ENCODE measurements around the gene NXNL1. TPM values are rescaled to one million over a fixed set of nuclear protein-coding genes. Genes with fewer than 3 reads are reported as not detected.

The NXNL1 gene
- total and polyA plus RNA-seq, 2 experiments from 2014 or later, result not detected

GRCh38 chr19:17406046-17406886 is 54.5 kb downstream of the NXNL1 start (continued):
- TF ChIP-seq, protein P1, sequence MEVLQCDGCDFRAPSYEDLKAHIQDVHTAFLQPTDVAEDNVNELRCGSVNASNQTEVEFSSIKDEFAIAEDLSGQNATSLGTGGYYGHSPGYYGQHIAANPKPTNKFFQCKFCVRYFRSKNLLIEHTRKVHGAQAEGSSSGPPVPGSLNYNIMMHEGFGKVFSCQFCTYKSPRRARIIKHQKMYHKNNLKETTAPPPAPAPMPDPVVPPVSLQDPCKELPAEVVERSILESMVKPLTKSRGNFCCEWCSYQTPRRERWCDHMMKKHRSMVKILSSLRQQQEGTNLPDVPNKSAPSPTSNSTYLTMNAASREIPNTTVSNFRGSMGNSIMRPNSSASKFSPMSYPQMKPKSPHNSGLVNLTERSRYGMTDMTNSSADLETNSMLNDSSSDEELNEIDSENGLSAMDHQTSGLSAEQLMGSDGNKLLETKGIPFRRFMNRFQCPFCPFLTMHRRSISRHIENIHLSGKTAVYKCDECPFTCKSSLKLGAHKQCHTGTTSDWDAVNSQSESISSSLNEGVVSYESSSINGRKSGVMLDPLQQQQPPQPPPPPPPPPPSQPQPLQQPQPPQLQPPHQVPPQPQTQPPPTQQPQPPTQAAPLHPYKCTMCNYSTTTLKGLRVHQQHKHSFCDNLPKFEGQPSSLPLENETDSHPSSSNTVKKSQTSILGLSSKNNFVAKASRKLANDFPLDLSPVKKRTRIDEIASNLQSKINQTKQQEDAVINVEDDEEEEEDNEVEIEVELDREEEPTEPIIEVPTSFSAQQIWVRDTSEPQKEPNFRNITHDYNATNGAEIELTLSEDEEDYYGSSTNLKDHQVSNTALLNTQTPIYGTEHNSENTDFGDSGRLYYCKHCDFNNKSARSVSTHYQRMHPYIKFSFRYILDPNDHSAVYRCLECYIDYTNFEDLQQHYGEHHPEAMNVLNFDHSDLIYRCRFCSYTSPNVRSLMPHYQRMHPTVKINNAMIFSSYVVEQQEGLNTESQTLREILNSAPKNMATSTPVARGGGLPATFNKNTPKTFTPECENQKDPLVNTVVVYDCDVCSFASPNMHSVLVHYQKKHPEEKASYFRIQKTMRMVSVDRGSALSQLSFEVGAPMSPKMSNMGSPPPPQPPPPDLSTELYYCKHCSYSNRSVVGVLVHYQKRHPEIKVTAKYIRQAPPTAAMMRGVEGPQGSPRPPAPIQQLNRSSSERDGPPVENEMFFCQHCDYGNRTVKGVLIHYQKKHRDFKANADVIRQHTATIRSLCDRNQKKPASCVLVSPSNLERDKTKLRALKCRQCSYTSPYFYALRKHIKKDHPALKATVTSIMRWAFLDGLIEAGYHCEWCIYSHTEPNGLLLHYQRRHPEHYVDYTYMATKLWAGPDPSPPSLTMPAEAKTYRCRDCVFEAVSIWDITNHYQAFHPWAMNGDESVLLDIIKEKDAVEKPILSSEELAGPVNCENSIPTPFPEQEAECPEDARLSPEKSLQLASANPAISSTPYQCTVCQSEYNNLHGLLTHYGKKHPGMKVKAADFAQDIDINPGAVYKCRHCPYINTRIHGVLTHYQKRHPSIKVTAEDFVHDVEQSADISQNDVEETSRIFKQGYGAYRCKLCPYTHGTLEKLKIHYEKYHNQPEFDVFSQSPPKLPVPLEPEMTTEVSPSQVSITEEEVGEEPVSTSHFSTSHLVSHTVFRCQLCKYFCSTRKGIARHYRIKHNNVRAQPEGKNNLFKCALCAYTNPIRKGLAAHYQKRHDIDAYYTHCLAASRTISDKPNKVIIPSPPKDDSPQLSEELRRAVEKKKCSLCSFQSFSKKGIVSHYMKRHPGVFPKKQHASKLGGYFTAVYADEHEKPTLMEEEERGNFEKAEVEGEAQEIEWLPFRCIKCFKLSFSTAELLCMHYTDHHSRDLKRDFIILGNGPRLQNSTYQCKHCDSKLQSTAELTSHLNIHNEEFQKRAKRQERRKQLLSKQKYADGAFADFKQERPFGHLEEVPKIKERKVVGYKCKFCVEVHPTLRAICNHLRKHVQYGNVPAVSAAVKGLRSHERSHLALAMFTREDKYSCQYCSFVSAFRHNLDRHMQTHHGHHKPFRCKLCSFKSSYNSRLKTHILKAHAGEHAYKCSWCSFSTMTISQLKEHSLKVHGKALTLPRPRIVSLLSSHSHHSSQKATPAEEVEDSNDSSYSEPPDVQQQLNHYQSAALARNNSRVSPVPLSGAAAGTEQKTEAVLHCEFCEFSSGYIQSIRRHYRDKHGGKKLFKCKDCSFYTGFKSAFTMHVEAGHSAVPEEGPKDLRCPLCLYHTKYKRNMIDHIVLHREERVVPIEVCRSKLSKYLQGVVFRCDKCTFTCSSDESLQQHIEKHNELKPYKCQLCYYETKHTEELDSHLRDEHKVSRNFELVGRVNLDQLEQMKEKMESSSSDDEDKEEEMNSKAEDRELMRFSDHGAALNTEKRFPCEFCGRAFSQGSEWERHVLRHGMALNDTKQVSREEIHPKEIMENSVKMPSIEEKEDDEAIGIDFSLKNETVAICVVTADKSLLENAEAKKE (CRISPR knock-in tag; IDR thresholded peaks at IDR 0.05), result no peak
- TF ChIP-seq CTCF (conservative IDR thresholded peaks at IDR 0.05; ENCODE audit: low read depth in 2 of 2) (no peak), JUNB (IDR thresholded peaks at IDR 0.05; ENCODE audit: unreplicated experiment) (no peak), ZNF331 (CRISPR knock-in tag; IDR thresholded peaks at IDR 0.05; ENCODE audit: low read depth) (no peak), POLR2AphosphoS5 (IDR thresholded peaks at IDR 0.05; ENCODE audit: low read depth) (no peak; the same call in 1 of the 2 replicates), EZH2 (IDR thresholded peaks at IDR 0.05; ENCODE audit: low read depth, unreplicated experiment) (no peak)

Other genes with a start within 250 kb of the NXNL1 start
- 13.7 and 15.5 TPM in 2 replicates for gene USE1, start 245.6 kb downstream of the NXNL1 start, total RNA-seq (2014; rRNA removed; shearing (Covaris generic))
- gene USE1, start 245.6 kb downstream of the NXNL1 start, polyA plus RNA-seq (2016; fragmentation: Nextera tagmentation; extraction: Ambion mirVana), result 18.6 and 19.4 TPM in 2 replicates
- 9.6 and 12.7 TPM in 2 replicates for gene OCEL1, start 234.7 kb downstream of the NXNL1 start, total RNA-seq (2014; rRNA removed; shearing (Covaris generic))
- gene OCEL1, start 234.7 kb downstream of the NXNL1 start, polyA plus RNA-seq (2016; fragmentation: Nextera tagmentation; extraction: Ambion mirVana), result 47.4 and 50.6 TPM in 2 replicates
- 172 and 209 TPM in 2 replicates for gene NR2F6, start 215.0 kb downstream of the NXNL1 start, total RNA-seq (2014; rRNA removed; shearing (Covaris generic))
- gene NR2F6, start 215.0 kb downstream of the NXNL1 start, polyA plus RNA-seq (2016; fragmentation: Nextera tagmentation; extraction: Ambion mirVana), result 64.0 and 67.4 TPM in 2 replicates
- 5.2 and 5.6 TPM in 2 replicates for gene USHBP1, start 196.2 kb downstream of the NXNL1 start, total RNA-seq (2014; rRNA removed; shearing (Covaris generic))
- gene USHBP1, start 196.2 kb downstream of the NXNL1 start, polyA plus RNA-seq (2016; fragmentation: Nextera tagmentation; extraction: Ambion mirVana), result 4.0 and 4.6 TPM in 2 replicates
- 78.1 and 87.8 TPM in 2 replicates for gene BABAM1, start 193.5 kb downstream of the NXNL1 start, total RNA-seq (2014; rRNA removed; shearing (Covaris generic))
- 88.7 and 95.0 TPM in 2 replicates for gene BABAM1, start 193.5 kb downstream of the NXNL1 start, polyA plus RNA-seq (2016; fragmentation: Nextera tagmentation; extraction: Ambion mirVana)
- 20.2 and 50.1 TPM in 2 replicates for gene ANKLE1, start 179.0 kb downstream of the NXNL1 start, total RNA-seq (2014; rRNA removed; shearing (Covaris generic))
- gene ANKLE1, start 179.0 kb downstream of the NXNL1 start, polyA plus RNA-seq (2016; fragmentation: Nextera tagmentation; extraction: Ambion mirVana), result 9.1 and 11.2 TPM in 2 replicates
- 11.4 and 16.5 TPM in 2 replicates for gene ABHD8, start 157.5 kb downstream of the NXNL1 start, total RNA-seq (2014; rRNA removed; shearing (Covaris generic))
- gene ABHD8, start 157.5 kb downstream of the NXNL1 start, polyA plus RNA-seq (2016; fragmentation: Nextera tagmentation; extraction: Ambion mirVana), result 5.0 and 5.5 TPM in 2 replicates
- 59.9 and 70.6 TPM in 2 replicates for gene MRPL34, start 155.1 kb downstream of the NXNL1 start, total RNA-seq (2014; rRNA removed; shearing (Covaris generic))
- 266 and 280 TPM in 2 replicates for gene MRPL34, start 155.1 kb downstream of the NXNL1 start, polyA plus RNA-seq (2016; fragmentation: Nextera tagmentation; extraction: Ambion mirVana)
- 28.2 and 34.6 TPM in 2 replicates for gene DDA1, start 151.4 kb downstream of the NXNL1 start, total RNA-seq (2014; rRNA removed; shearing (Covaris generic))
- gene DDA1, start 151.4 kb downstream of the NXNL1 start, polyA plus RNA-seq (2016; fragmentation: Nextera tagmentation; extraction: Ambion mirVana), result 107 and 112 TPM in 2 replicates
- 14.4 and 24.9 TPM in 2 replicates for gene ANO8, start 126.1 kb downstream of the NXNL1 start, total RNA-seq (2014; rRNA removed; shearing (Covaris generic))
- 4.3 and 4.5 TPM in 2 replicates for gene ANO8, start 126.1 kb downstream of the NXNL1 start, polyA plus RNA-seq (2016; fragmentation: Nextera tagmentation; extraction: Ambion mirVana)
- 67.8 and 78.6 TPM in 2 replicates for gene GTPBP3, start 123.4 kb downstream of the NXNL1 start, total RNA-seq (2014; rRNA removed; shearing (Covaris generic))
- 23.5 and 25.4 TPM in 2 replicates for gene GTPBP3, start 123.4 kb downstream of the NXNL1 start, polyA plus RNA-seq (2016; fragmentation: Nextera tagmentation; extraction: Ambion mirVana)
- not detected in 2 replicates for gene PLVAP, start 83.6 kb downstream of the NXNL1 start, total RNA-seq (2014; rRNA removed; shearing (Covaris generic))
- not detected in 2 replicates for gene PLVAP, start 83.6 kb downstream of the NXNL1 start, polyA plus RNA-seq (2016; fragmentation: Nextera tagmentation; extraction: Ambion mirVana)
- 0.49 TPM in 1 of 2 replicates, not detected in the other for gene CCDC194, start 66.7 kb downstream of the NXNL1 start, total RNA-seq (2014; rRNA removed; shearing (Covaris generic))
- 0.38 TPM in 1 of 2 replicates, not detected in the other for gene CCDC194, start 66.7 kb downstream of the NXNL1 start, polyA plus RNA-seq (2016; fragmentation: Nextera tagmentation; extraction: Ambion mirVana)
- gene BST2, start 55.3 kb downstream of the NXNL1 start, total RNA-seq (2014; rRNA removed; shearing (Covaris generic)), result 28.9 and 33.9 TPM in 2 replicates
- gene BST2, start 55.3 kb downstream of the NXNL1 start, polyA plus RNA-seq (2016; fragmentation: Nextera tagmentation; extraction: Ambion mirVana), result 22.0 and 24.9 TPM in 2 replicates
- 49.9 and 60.3 TPM in 2 replicates for gene MVB12A, start 40.9 kb downstream of the NXNL1 start, total RNA-seq (2014; rRNA removed; shearing (Covaris generic))
- gene MVB12A, start 40.9 kb downstream of the NXNL1 start, polyA plus RNA-seq (2016; fragmentation: Nextera tagmentation; extraction: Ambion mirVana), result 36.6 and 43.5 TPM in 2 replicates
- 0.90 and 1.8 TPM in 2 replicates for gene TMEM221, start 12.3 kb downstream of the NXNL1 start, total RNA-seq (2014; rRNA removed; shearing (Covaris generic))
- 0.40 and 1.8 TPM in 2 replicates for gene TMEM221, start 12.3 kb downstream of the NXNL1 start, polyA plus RNA-seq (2016; fragmentation: Nextera tagmentation; extraction: Ambion mirVana)
- gene SLC27A1, start 9.6 kb upstream of the NXNL1 start, total RNA-seq (2014; rRNA removed; shearing (Covaris generic)), result 9.3 and 11.6 TPM in 2 replicates
- gene SLC27A1, start 9.6 kb upstream of the NXNL1 start, polyA plus RNA-seq (2016; fragmentation: Nextera tagmentation; extraction: Ambion mirVana), result 2.1 and 3.5 TPM in 2 replicates
- 55.4 and 63.5 TPM in 2 replicates for gene PGLS, start 50.7 kb upstream of the NXNL1 start, total RNA-seq (2014; rRNA removed; shearing (Covaris generic))
- gene PGLS, start 50.7 kb upstream of the NXNL1 start, polyA plus RNA-seq (2016; fragmentation: Nextera tagmentation; extraction: Ambion mirVana), result 56.9 and 62.2 TPM in 2 replicates
- gene COLGALT1, start 94.7 kb upstream of the NXNL1 start, total RNA-seq (2014; rRNA removed; shearing (Covaris generic)), result 52.0 and 63.4 TPM in 2 replicates
- gene COLGALT1, start 94.7 kb upstream of the NXNL1 start, polyA plus RNA-seq (2016; fragmentation: Nextera tagmentation; extraction: Ambion mirVana), result 16.1 and 18.2 TPM in 2 replicates
- gene UNC13A, start 227.4 kb upstream of the NXNL1 start, total RNA-seq (2014; rRNA removed; shearing (Covaris generic)), result 25.0 and 30.4 TPM in 2 replicates
- gene UNC13A, start 227.4 kb upstream of the NXNL1 start, polyA plus RNA-seq (2016; fragmentation: Nextera tagmentation; extraction: Ambion mirVana), result 8.7 and 9.5 TPM in 2 replicates